Glutamatergic neuron (in vitro differentiated cells): ENCODE measurements around the gene OXCT2. TPM values are rescaled to one million over a fixed set of nuclear protein-coding genes. Genes with fewer than 3 reads are reported as not detected.
"Not testable (repeated sequence)": the region's sequence is repeated elsewhere in the genome, so short reads cannot be mapped to it uniquely, and the experiment has no call there.

Source experiments
- DNase-seq: peaks from one replicate; pipeline ENCODE4 v3.0.0; 2022
- H3K27ac Mint-ChIP-seq: one replicate; pipeline ENCODE4 v1.8.0; 2020; ENCODE audit warnings: mild to moderate bottlenecking, mixed read lengths, inconsistent platforms; ENCODE audit not compliant: unreplicated experiment
- H3K27me3 Mint-ChIP-seq: one replicate; pipeline ENCODE4 v1.8.0; 2020; ENCODE audit warnings: mild to moderate bottlenecking, moderate library complexity, mixed read lengths, inconsistent platforms; ENCODE audit not compliant: unreplicated experiment
- H3K36me3 Mint-ChIP-seq: one replicate; pipeline ENCODE4 v1.8.0; 2020; ENCODE audit warnings: mild to moderate bottlenecking, mixed read lengths, inconsistent platforms; ENCODE audit not compliant: unreplicated experiment
- H3K4me1 Mint-ChIP-seq: one replicate; pipeline ENCODE4 v1.8.0; 2020; ENCODE audit warnings: mild to moderate bottlenecking, low read depth, mixed read lengths, inconsistent platforms; ENCODE audit not compliant: unreplicated experiment
- H3K4me3 Mint-ChIP-seq: one replicate; pipeline ENCODE4 v1.8.0; 2020; ENCODE audit warnings: mild to moderate bottlenecking, mixed read lengths, inconsistent platforms; ENCODE audit not compliant: unreplicated experiment
- H3K9me3 Mint-ChIP-seq: one replicate; pipeline ENCODE4 v1.8.0; 2020; ENCODE audit warnings: mild to moderate bottlenecking, moderate library complexity, mixed read lengths, inconsistent platforms; ENCODE audit not compliant: unreplicated experiment
- total RNA-seq: library from RNA; stranded (reverse); fragmentation: NEBNext Ultra II Directional; extraction: Animal tissue kit (Norgen Biotek cat#: 25700); gene quantifications from one replicate; pipeline ENCODE4 v1.2.1, GENCODE V29; 2021; ENCODE audit not compliant: unreplicated experiment
- TF ChIP-seq, protein P1 (sequence below): fragments of 200-600 bp; sonication (generic); IDR thresholded peaks from one replicate; pipeline ENCODE4 v1.5.0; 2021; ENCODE audit not compliant: partially characterized antibody, unreplicated experiment

OXCT2 gene
- total RNA-seq, 1 donor from 2014 or later, result 0.37 TPM

DNA sequence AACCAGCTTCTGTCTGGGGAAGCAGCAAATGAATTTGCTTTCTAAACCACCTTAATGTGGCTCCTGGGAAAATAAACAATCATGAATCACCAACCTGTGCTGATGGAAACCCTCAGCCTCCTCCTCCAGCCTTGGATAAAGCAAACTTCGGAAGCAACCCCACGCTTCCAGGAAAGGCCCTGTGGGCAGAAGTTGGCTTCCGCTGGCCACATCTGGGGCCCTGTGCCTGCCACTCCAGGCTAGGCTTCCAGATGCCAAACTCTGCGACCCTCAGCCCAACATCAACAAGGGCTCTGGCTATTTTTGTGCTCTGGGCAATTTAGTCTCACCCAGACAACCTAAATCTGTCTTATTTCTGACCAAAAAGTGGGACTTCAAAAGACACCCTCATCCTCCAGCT, 6.2 kb upstream of the OXCT2 start:
- peaks cover 2% of the 10 kb centered on the region for H3K9me3 Mint-ChIP-seq
- H3K27ac Mint-ChIP-seq, result no peak overlapping the region
- peaks cover 2% of the 10 kb centered on the region for H3K27me3 Mint-ChIP-seq
- no peaks in the 10 kb centered on the region for H3K4me1 Mint-ChIP-seq
- TF ChIP-seq, protein P1, sequence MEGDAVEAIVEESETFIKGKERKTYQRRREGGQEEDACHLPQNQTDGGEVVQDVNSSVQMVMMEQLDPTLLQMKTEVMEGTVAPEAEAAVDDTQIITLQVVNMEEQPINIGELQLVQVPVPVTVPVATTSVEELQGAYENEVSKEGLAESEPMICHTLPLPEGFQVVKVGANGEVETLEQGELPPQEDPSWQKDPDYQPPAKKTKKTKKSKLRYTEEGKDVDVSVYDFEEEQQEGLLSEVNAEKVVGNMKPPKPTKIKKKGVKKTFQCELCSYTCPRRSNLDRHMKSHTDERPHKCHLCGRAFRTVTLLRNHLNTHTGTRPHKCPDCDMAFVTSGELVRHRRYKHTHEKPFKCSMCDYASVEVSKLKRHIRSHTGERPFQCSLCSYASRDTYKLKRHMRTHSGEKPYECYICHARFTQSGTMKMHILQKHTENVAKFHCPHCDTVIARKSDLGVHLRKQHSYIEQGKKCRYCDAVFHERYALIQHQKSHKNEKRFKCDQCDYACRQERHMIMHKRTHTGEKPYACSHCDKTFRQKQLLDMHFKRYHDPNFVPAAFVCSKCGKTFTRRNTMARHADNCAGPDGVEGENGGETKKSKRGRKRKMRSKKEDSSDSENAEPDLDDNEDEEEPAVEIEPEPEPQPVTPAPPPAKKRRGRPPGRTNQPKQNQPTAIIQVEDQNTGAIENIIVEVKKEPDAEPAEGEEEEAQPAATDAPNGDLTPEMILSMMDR, result no peak
- DNase-seq, result no peak
- H3K4me3 Mint-ChIP-seq, result no peak overlapping the region
- H3K36me3 Mint-ChIP-seq, result no peaks in the 10 kb centered on the region

DNA sequence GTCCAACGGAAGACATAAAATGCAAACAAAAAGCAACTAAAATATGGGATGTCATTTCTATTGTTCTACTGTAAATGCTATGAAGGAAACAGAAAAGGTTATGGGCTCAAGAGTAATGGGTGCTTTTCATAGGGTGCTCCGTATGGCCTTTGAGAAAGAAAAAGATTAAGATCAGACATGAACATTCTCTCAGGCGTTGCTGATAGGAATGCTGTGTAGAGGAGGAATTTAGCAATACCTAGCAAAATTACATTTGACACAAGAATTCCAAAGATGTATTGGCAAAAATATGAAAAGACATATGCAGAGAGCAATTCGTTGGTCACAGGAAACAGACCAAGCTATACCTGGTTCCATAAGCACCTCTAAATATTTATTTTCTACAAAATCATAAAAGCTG, 5.7 kb upstream of the OXCT2 start:
- TF ChIP-seq, protein P1, result no peak
- DNase-seq, result no peak
- H3K4me3 Mint-ChIP-seq, result no peak overlapping the region
- H3K27me3 Mint-ChIP-seq, result peaks cover 2% of the 10 kb centered on the region
- no peak overlapping the region for H3K27ac Mint-ChIP-seq
- no peaks in the 10 kb centered on the region for H3K36me3 Mint-ChIP-seq
- no peaks in the 10 kb centered on the region for H3K4me1 Mint-ChIP-seq
- peaks cover 2% of the 10 kb centered on the region for H3K9me3 Mint-ChIP-seq

DNA sequence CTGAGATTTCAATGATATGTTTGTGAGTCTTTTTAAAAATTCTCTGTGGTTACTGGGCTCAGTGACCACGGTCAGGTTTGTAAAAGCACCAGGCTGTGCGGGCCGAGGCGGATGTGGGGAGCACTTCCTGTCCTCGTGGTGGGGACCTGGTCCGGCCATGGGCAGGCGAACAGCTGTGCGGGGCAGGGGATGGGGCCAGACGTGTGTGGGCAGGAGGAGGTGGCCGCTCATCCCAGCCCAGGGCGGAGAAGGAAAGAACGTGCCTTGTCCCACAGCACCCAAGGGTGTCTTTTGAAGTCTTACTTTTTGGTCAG, 5.2 kb upstream of the OXCT2 start:
- DNase-seq, result no peak
- no peaks in the 10 kb centered on the region for H3K36me3 Mint-ChIP-seq
- H3K4me3 Mint-ChIP-seq, result no peak overlapping the region
- peaks cover 2% of the 10 kb centered on the region for H3K27me3 Mint-ChIP-seq
- H3K4me1 Mint-ChIP-seq, result no peaks in the 10 kb centered on the region
- no peak overlapping the region for H3K27ac Mint-ChIP-seq
- peaks cover 2% of the 10 kb centered on the region for H3K9me3 Mint-ChIP-seq
- TF ChIP-seq, protein P1, result no peak

DNA sequence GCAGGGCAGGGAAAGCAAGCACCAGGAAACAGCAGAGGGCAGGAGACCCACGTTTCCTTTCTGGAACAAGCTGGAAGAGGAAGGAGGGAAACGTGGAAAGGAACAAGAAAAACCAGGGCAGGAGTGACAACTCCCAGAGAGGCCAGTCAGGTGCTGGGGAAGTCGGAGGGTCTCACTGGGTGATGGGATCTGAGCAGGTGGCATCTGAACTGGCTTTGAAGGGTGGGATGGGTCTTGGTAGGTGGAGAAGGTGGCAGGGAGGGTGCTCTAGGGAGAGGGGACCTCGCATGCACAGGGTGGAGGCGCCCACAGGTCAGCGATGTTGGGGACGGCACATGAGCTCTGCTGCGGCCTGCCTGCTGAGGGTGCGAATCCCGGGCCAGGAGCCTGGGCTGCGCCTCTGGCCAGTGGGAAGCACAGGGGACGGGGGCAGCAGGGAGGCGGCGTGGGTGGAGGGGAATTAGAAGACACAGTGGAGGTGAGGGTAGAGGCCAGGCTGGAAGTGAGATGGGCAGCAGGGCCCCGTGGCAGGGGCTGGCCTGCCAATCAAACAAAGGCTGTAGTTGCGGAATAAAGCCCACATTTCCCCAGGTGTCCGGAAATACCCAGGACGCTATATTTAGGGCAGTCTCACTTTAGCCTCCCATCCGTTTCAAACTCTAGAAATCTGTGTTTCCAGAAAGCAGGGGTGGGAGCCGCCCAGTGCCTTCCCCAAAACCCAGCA, 4.7 kb upstream of the OXCT2 start:
- H3K4me3 Mint-ChIP-seq, H3K9me3 Mint-ChIP-seq, H3K4me1 Mint-ChIP-seq, H3K27ac Mint-ChIP-seq, DNase-seq, H3K27me3 Mint-ChIP-seq, H3K36me3 Mint-ChIP-seq: not testable (repeated sequence)

DNA sequence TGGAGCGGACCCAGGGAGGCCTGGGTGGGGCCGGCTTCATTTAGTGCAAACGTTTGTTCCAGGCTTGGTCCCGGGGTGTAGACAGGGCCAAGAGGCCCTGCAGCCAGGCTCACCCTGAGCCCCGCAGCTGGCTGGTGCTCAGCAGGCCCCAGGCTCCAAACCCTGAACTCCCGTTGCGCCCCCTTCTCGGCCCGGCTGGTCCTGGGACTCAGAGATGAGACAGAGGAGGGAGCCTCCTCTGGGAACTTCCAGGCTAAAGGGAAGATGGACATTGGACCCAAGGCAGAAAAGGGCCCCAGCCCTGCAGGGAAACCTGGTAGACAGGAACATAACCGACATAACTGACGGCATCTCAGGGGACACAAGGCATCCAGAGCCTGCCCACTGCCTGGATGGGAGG, 4.0 kb upstream of the OXCT2 start:
- H3K4me1 Mint-ChIP-seq, H3K36me3 Mint-ChIP-seq, H3K4me3 Mint-ChIP-seq, H3K9me3 Mint-ChIP-seq, H3K27me3 Mint-ChIP-seq, DNase-seq, H3K27ac Mint-ChIP-seq: not testable (repeated sequence)

DNA sequence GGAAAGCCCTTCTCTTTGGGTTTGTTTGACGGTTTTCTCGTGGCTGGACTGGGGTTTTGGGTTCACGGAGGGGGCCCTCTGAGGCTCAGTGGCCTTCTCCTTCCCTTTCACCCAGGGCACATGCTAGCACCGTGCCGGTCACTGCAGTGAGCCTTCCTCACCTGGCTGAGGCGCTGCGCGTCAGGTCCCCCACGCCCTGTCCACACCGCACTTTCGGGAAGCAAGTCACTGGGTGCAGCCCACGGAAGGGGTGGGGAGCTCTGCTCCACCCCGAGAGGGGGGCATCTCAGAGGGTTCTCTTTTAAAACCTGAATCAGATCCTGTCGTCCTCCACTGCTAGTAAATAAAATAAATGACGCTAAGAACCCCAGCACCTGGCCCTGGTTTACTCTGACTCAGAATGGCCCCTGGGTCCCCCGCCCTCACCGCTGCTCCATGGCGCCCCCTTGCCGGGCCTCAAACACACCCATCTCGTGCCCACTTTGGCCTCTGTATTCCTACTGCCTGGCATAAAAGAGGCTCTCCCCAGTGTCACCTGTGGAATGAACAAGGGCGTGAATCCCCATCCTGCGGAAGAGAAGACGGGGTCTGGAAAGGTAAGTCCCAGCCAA, 2.3 kb upstream of the OXCT2 start:
- H3K36me3 Mint-ChIP-seq, H3K9me3 Mint-ChIP-seq, H3K27ac Mint-ChIP-seq, DNase-seq, H3K4me1 Mint-ChIP-seq, H3K4me3 Mint-ChIP-seq, H3K27me3 Mint-ChIP-seq: not testable (repeated sequence)

DNA sequence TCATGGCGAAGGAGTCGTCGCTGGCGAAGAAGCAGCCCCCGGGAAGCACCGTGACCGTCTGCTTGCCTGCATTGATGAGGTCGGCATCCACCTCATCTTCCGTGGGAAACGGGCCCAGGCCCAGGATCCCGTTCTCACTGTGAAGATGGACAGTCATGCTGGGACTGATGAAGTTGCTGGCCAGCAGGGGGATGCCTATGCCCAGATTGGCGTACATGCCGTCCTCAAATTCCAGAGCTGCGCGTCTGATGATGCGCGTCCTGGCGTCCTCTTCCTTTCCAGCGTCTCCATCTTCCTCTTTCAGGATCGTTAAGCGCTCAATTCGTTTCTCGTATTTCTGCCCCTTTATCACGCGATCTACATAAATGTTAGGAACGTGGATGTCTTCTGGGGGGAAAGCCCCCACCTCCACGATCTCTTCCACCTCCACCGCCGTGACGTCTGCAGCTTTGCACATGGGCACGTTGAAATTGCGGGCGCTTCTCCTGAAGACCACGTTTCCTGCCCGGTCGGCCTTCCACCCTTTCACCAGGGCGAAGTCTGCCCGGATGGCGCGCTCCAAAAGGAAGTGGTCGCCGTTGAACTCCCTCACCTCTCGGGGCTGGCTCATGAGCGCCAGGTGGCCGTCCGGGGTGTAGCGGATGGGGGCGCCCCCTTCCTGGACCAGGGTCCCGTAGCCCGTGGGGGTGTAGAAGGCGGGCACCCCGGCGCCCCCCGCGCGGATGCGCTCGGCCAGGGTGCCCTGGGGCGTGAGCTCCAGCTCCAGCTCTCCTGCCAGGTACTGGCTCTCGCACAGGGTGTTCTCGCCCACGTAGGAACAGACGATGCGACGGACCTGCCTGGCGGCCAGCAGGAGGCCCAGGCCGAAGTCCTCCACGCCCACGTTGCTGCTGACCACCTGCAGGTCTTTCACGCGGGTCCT, 787 bp downstream of the OXCT2 start:
- DNase-seq, H3K4me1 Mint-ChIP-seq, H3K4me3 Mint-ChIP-seq, H3K36me3 Mint-ChIP-seq, H3K27me3 Mint-ChIP-seq, H3K9me3 Mint-ChIP-seq, H3K27ac Mint-ChIP-seq: not testable (repeated sequence)

DNA sequence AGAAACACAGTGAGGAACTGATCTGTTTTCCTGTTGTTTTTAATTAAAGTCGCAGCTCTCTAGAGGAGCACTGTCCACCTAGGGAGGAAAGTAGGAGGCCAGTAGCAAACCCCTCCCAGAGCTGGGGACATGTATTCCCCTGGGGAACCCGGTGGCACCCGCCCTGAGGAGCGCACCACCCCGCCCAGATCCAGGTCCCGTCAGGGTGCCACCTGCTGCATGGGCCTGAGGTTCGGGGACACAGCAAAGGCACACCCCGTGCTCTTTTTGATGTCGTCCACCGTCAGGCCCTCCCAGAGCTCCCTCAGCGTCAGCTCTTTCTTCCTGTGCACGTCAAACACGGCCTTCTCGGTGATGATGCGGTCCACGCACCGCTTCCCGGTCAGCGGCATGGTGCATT, 1.6 kb downstream of the OXCT2 start:
- DNase-seq, H3K27me3 Mint-ChIP-seq, H3K9me3 Mint-ChIP-seq, H3K4me1 Mint-ChIP-seq, H3K36me3 Mint-ChIP-seq, H3K27ac Mint-ChIP-seq, H3K4me3 Mint-ChIP-seq: not testable (repeated sequence)

DNA sequence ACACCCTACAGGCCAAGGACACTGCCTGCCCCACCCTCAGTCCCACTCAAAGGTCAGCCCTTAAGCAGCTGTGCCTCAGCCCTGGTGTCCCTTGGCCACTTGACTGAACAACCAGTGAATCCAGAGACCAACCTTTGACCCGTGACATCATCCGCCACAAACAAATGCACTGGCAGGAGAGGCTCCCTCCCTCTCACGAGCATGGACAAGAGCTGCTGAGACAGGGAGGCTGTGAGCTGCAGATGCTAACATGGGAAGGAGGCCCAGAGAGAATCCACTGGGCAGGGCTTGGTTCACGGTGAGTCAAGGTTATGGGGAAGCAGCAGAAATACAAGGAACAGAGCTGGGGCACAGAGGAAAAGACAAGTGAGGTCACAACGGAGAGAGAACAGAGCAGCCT, 4.7 kb downstream of the OXCT2 start:
- H3K27me3 Mint-ChIP-seq, H3K9me3 Mint-ChIP-seq, H3K27ac Mint-ChIP-seq, DNase-seq, H3K4me3 Mint-ChIP-seq, H3K4me1 Mint-ChIP-seq, H3K36me3 Mint-ChIP-seq: not testable (repeated sequence)
